Activated CD8-positive, alpha-beta memory T cell treated with anti-CD3 and anti-CD28 coated beads, Interleukin-2, amount 10 ng/mL, durations not matched to agents 7 days and 5 days (primary cell): ENCODE measurements around the gene HYOU1. TPM values are rescaled to one million over a fixed set of nuclear protein-coding genes. Genes with fewer than 3 reads are reported as not detected.
A peak's percentile ranks its signal among the peaks of the same experiment; 100 is the strongest.
"Not testable (repeated sequence)": the region's sequence is repeated elsewhere in the genome, so short reads cannot be mapped to it uniquely, and the experiment has no call there.

ENCODE experiments used
- ATAC-seq: fragments of 150-1000 bp; cut with Tn5 transposase; one replicate; pipeline ENCODE4 v1.10.0; 2021; ENCODE audit warnings: moderate library complexity
- CTCF ChIA-PET: fragments of 350-600 bp; sonication (Branson Sonifier 250); formaldehyde crosslinking; loops from one replicate; lab custom pipeline; 2021; ENCODE audit warnings: antibody characterized with exemption; lab: Charles Lee
- DNase-seq: peaks from one replicate; pipeline ENCODE4 v3.0.0-alpha.2; 2020
- H3K27ac Mint-ChIP-seq: one replicate; pipeline ENCODE4 v1.8.0; 2021; ENCODE audit warnings: mild to moderate bottlenecking, mixed read lengths
- H3K27me3 Mint-ChIP-seq: one replicate; pipeline ENCODE4 v1.8.0; 2021; ENCODE audit warnings: mixed read lengths
- H3K36me3 Mint-ChIP-seq: one replicate; pipeline ENCODE4 v1.8.0; 2021; ENCODE audit warnings: mild to moderate bottlenecking, mixed read lengths
- H3K4me1 Mint-ChIP-seq: one replicate; pipeline ENCODE4 v1.8.0; 2021; ENCODE audit warnings: mixed read lengths
- H3K4me3 Mint-ChIP-seq: one replicate; pipeline ENCODE4 v1.8.0; 2021; ENCODE audit warnings: mild to moderate bottlenecking, moderate library complexity, mixed read lengths
- H3K9me3 Mint-ChIP-seq: one replicate; pipeline ENCODE4 v1.8.0; 2022; ENCODE audit warnings: low read depth, mixed read lengths
- total RNA-seq, 2 experiments: library from RNA; stranded (reverse); gene quantifications; one replicate each; pipeline ENCODE4 v1.2.3, GENCODE V29; 2021

The HYOU1 gene, protein sequence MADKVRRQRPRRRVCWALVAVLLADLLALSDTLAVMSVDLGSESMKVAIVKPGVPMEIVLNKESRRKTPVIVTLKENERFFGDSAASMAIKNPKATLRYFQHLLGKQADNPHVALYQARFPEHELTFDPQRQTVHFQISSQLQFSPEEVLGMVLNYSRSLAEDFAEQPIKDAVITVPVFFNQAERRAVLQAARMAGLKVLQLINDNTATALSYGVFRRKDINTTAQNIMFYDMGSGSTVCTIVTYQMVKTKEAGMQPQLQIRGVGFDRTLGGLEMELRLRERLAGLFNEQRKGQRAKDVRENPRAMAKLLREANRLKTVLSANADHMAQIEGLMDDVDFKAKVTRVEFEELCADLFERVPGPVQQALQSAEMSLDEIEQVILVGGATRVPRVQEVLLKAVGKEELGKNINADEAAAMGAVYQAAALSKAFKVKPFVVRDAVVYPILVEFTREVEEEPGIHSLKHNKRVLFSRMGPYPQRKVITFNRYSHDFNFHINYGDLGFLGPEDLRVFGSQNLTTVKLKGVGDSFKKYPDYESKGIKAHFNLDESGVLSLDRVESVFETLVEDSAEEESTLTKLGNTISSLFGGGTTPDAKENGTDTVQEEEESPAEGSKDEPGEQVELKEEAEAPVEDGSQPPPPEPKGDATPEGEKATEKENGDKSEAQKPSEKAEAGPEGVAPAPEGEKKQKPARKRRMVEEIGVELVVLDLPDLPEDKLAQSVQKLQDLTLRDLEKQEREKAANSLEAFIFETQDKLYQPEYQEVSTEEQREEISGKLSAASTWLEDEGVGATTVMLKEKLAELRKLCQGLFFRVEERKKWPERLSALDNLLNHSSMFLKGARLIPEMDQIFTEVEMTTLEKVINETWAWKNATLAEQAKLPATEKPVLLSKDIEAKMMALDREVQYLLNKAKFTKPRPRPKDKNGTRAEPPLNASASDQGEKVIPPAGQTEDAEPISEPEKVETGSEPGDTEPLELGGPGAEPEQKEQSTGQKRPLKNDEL
- 100 to 1,000 TPM; 108 to 163 TPM for total RNA-seq

DNA sequence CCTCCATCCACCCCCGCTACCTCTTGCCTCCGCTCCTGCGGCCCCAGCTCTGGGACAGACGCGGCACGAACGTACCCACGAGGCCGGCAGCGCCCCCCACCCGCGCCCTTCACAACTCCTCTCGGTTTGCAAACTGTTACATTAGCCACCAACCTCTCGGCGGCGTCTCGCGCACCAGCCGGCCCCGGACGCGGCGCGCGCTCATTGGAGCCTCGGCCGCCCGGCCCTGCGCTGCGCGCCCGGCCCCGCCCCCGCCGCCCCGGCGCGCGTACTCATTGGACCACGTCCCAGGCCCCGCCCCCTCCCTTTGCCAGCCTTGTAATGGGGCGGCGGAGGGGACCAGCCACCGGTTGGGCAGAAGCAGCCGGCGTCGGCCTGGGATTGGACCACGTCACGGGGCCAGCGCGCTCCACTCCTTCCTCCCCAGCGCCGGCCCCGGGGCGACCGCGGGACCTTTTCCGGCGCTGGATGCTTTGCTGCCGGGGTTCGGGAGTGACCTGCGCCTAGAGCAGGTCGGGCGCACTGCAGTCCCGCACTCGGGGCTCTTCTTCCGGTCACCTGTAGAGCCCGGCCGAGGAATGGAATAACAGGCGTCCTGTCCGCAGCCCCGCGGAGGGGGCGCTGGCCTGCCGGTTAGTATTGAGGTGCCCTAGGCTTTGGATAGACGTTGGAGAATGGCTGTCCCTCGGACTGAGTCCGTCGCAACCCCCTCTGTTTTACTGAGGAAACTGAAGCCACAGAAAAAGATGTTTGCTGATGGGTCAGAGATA is at the start of gene HYOU1:
Gene HYOU1, minus strand, starts transcription at position 206 of the 770 bp plus-strand sequence. CDS start 1,045 bp downstream, outside the sequence.
- ATAC-seq (peak; percentile 96), DNase-seq (peak; percentile 99)
- no peaks in the 10 kb centered on the region for H3K9me3 Mint-ChIP-seq
- CTCF ChIA-PET = interaction anchor here (0.7 to 2.5 kb wide), 15 partner anchors 10 to 204 kb away, joined by 3 to 9 read pairs (median 4); partner anchors contain the start of genes CBL, DPAGT1, HINFP and HMBS
- peak within 1 kb of the TSS; percentile 91 for H3K27ac Mint-ChIP-seq
- H3K4me3 Mint-ChIP-seq = peak within 1 kb of the TSS; percentile 82
- H3K4me1 Mint-ChIP-seq = peaks cover 36% of the 10 kb centered on the region
- H3K36me3 Mint-ChIP-seq = peaks cover 24% of the 10 kb centered on the region
- H3K27me3 Mint-ChIP-seq = no peaks in the 10 kb centered on the region

DNA sequence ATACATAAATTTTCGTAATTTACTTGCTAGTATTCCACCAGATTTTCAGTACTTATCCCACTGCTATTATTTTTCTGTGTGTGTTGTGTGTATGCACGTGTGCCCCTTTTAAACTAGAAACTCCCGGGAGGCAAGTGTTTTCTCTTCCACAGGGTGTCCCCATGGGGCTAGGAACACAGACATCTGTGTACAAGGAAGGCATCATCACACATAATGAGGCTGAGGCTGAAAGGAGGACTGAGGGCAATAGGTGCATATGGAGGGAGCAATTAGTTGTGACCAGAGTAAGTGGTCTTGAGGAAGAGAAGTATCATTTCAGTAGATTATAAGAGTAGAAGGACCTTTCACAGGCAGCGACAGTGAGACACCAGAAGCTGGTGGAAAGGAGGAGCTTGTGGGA is 46.8 kb upstream of the HYOU1 start:
- Mint-ChIP-seq H3K27ac (peak overlapping the region; percentile 67), H3K4me1 (peaks cover 42% of the 10 kb centered on the region), H3K36me3 (peaks cover 7% of the 10 kb centered on the region), H3K27me3 (no peaks in the 10 kb centered on the region), H3K9me3 (no peaks in the 10 kb centered on the region), H3K4me3 (peak overlapping the region; percentile 92)
- ATAC-seq = no peak
- DNase-seq = no peak
- CTCF ChIA-PET = no interaction called here

DNA sequence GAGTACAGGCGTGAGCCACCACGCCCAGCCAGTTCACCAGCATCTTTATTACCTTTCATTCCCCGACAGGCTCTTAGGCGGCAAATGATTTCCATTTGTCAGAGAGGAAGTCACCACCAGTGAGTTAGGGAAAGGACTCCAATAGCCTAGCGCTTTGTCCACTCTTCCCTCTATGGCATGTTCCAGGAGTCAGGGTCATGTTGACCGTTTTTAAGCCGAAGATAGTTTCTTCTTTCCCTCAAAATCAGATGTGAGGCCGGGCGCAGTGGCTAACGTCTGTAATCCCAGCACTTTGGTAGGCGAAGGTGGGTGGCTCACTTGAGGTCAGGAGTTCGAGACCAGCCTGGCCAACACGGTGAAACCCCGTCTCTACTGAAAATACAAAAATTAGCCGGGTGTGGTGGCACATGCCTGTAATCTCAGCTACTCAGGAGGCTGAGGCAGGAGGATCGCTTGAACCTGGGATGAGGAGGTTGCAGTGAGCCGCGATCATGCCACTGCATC is 46.2 kb upstream of the HYOU1 start:
- CTCF ChIA-PET = interaction anchor here (0.7 to 2.1 kb wide), 8 partner anchors 14 to 218 kb away, joined by 3 to 5 read pairs (median 4); partner anchors contain the start of genes CBL and SLC37A4

DNA sequence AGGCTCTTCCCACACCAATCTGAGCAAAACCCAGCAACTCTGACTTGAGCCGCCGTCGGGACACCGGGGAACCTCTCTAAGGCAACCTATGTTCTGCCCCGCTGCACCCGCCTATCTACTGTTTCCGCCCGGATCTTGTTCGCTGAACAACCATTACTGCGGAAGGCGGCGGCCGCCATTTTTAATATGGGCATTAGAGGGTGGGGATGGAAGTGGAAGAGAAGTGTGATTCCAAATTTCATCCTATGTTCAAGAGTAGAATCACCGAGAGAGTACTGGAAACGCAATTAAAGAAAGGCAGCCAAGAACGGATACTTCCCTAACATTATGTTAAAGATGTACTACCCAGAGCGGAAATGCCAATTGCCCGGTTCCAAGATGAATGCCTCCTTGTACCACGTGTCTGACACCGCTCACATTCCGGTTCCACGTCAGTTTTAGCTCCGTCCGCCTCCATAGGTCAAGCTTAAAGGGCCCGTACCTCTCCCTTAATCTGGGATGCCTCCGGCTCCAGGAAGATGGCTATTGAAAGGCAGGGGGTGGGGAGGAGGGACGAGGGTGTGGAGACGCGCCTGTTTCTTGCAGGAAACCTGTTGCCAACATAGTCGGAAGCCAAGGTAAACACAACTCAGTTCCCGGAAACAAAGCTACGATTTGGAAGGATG is 44.9 kb upstream of the HYOU1 start, which contains the start of gene DPAGT1:
Gene DPAGT1, minus strand, starts transcription at position 95 of the 665 bp plus-strand sequence. CDS start 198 bp downstream, outside the sequence.
- Mint-ChIP-seq H3K27me3 (no peaks in the 10 kb centered on the region), H3K36me3 (peaks cover 25% of the 10 kb centered on the region), H3K27ac (peak within 1 kb of the TSS; percentile 96), H3K4me1 (peaks cover 43% of the 10 kb centered on the region), H3K4me3 (peak within 1 kb of the TSS; percentile 92), H3K9me3 (no peaks in the 10 kb centered on the region)
- CTCF ChIA-PET = interaction anchor here (0.8 to 2.1 kb wide), 18 partner anchors 10 to 222 kb away, joined by 3 to 5 read pairs (median 4); partner anchors contain the start of genes CBL, CENATAC, NLRX1 and VPS11
- DNase-seq (peak; percentile 92), ATAC-seq (peak; percentile 87)

More for the DNA sequence above, 46.2 kb upstream of the HYOU1 start:
- H3K9me3 Mint-ChIP-seq, DNase-seq, ATAC-seq, H3K27me3 Mint-ChIP-seq: not testable (repeated sequence)
- peaks cover 41% of the 10 kb centered on the region for H3K4me1 Mint-ChIP-seq
- H3K4me3 Mint-ChIP-seq = peak overlapping the region; percentile 92
- H3K27ac Mint-ChIP-seq = peak overlapping the region; percentile 96
- H3K36me3 Mint-ChIP-seq = peaks cover 12% of the 10 kb centered on the region

DNA sequence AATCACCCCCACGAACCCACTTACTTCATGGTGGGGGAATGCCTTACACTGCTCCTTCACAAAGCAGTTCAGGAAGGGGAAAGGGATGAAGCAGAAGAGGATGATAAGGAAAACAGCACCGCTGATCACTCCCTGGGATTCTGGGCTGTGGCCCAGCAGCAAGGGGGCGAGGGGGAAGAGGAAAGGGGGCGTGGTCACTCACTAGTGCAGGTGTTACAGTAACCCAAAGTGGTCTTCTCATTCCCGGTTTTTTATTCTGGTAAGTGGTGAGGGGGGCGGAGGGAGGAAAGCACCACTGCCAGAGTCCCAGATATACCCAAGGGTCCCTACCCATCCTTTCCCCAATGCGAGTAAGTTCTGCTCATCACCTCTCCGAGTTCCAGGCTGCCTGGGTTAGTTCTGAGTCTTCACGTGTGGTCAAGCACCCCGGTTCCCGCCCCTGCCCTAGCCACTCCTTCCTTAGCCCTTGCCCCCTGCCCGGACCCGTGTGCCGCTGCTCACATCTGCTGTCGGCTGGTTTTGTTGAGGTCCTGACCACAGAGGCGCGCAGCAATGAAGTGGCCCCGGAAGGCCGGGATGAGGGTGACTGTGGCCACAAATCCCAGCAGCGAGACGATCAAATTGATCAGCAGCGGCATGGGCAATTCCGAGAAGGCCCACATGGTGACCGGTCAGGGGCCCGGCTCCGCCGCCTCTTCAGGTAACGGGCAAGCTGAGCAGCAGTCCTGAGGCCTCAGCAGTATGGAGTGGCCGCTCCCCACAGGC is 44.2 kb upstream of the HYOU1 start:
- ATAC-seq = peak; percentile 37
- peak overlapping the region; percentile 92 for H3K4me3 Mint-ChIP-seq
- H3K27ac Mint-ChIP-seq = peak overlapping the region; percentile 96
- peaks cover 26% of the 10 kb centered on the region for H3K36me3 Mint-ChIP-seq
- DNase-seq = peak; percentile 70
- CTCF ChIA-PET = interaction anchor here (1.0 to 2.1 kb wide), 10 partner anchors 10 to 222 kb away, joined by 3 to 5 read pairs (median 4); partner anchors contain the start of genes CBL, CENATAC and VPS11
- H3K9me3 Mint-ChIP-seq = no peaks in the 10 kb centered on the region
- H3K4me1 Mint-ChIP-seq = peaks cover 42% of the 10 kb centered on the region
- H3K27me3 Mint-ChIP-seq = no peaks in the 10 kb centered on the region

DNA sequence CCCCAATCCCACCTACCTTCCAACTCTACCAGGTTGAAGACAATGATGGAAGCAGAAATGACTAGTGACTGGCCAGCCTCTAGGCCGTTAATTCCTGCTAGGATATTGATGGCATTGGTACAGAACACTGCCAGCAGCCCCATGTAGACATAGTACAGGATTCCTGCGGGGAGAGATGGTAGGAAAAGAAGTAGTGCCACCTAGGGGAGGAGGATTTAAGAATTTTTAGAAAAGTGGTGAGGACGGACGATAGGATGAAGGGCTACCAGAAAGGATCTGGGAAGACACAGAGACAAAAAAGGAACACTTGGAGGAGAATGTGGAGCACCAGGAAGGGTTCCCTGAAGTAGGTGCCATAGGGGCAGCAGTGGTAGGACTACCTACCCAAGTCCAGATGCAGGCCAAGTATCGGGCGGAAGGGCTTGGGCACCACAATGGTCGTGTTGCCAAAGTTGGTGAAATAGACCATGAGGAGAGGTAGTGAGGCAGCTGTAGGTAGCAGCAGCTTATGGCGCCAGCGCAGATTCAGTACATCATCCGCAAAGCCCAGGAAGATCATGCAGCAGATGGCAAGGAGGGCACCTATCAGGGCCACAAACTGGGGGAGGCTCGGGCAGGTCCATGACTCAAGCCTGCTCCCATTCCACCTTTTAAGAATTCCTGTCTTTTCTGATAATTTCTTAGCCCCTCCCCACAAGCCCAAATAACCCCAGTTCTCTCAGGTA is 43.4 kb upstream of the HYOU1 start:
- peak overlapping the region; percentile 96 for H3K27ac Mint-ChIP-seq
- peaks cover 45% of the 10 kb centered on the region for H3K4me1 Mint-ChIP-seq
- H3K36me3 Mint-ChIP-seq = peaks cover 29% of the 10 kb centered on the region
- CTCF ChIA-PET = interaction anchor here (0.9 to 1.5 kb wide), 4 partner anchors 9 to 76 kb away, joined by 3 to 4 read pairs (median 3); no protein-coding TSS in a partner anchor
- H3K9me3 Mint-ChIP-seq = no peaks in the 10 kb centered on the region
- peak overlapping the region; percentile 92 for H3K4me3 Mint-ChIP-seq
- ATAC-seq = no peak
- DNase-seq = no peak
- H3K27me3 Mint-ChIP-seq = peaks cover under 1% of the 10 kb centered on the region

DNA sequence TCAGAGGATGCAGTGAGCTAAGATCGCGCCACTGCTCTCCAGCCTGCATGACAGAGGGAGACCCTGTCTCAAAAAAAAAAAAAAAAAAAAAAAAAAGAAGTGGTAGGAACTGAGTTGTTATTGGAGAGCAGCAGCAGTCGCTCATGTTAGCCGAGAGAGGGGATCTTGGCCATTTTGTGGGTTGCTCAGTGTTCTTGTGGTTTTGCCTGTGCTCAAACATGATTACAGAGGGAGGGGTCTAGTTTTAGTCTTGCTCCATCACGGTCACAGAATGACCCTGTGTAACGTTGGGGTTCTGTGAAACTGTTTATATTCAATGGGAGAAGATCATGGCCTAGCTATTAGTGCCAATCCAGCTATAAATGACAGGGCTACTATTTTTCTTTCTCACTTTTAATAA is 42.7 kb upstream of the HYOU1 start:
- DNase-seq (no peak), ATAC-seq (no peak)
- Mint-ChIP-seq H3K27ac (peak overlapping the region; percentile 96), H3K36me3 (peaks cover 34% of the 10 kb centered on the region), H3K27me3 (peaks cover 2% of the 10 kb centered on the region), H3K4me1 (peaks cover 44% of the 10 kb centered on the region), H3K9me3 (no peaks in the 10 kb centered on the region), H3K4me3 (peak overlapping the region; percentile 92)
- CTCF ChIA-PET = interaction anchor here (0.9 to 2.1 kb wide), 6 partner anchors 10 to 76 kb away, joined by 3 to 5 read pairs (median 3); partner anchors contain the start of gene HINFP

DNA sequence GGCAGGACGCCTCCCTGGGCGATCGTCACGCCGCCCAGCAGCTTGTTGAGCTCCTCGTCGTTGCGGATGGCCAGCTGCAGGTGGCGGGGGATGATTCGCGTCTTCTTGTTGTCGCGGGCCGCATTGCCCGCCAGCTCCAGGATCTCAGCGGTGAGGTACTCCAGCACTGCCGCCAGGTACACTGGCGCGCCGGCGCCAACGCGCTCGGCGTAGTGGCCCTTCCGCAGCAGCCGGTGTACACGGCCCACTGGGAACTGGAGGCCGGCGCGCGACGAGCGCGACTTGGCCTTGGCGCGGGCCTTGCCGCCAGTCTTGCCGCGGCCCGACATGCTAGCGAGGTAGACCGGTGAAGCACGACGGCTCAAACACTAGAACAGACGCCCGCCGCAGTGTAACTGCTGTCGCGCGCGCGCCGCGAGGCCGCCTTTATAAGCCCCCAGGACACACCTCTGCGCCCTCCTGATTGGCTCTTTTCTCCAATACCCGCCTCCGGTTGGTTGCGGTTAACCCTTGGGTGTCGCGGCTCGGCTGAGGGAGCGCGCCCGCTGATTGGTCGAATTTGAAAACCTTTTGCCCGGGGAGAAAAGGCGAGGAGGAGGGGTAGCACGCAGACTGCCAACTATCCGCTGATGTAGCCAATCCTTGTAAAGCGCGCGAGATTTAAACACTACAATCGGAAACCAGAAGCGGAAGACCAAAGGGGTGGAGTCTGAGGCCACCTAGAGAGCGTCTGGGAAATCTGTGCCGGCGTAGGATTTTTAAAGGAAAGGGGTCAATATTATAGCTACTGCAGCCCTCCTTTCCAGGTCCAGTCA is 38.3 kb upstream of the HYOU1 start:
- Mint-ChIP-seq H3K27me3 (peaks cover 2% of the 10 kb centered on the region), H3K36me3 (peaks cover 59% of the 10 kb centered on the region), H3K4me3 (peak overlapping the region; percentile 93), H3K9me3 (no peaks in the 10 kb centered on the region), H3K27ac (peak overlapping the region; percentile 94), H3K4me1 (peaks cover 52% of the 10 kb centered on the region)
- DNase-seq (peak; percentile 100), ATAC-seq (peak; percentile 79)
- CTCF ChIA-PET = interaction anchor here (0.8 to 3.9 kb wide), 8 partner anchors 10 to 182 kb away, joined by 3 to 27 read pairs (median 4); partner anchors contain the start of genes C2CD2L, HMBS and VPS11

DNA sequence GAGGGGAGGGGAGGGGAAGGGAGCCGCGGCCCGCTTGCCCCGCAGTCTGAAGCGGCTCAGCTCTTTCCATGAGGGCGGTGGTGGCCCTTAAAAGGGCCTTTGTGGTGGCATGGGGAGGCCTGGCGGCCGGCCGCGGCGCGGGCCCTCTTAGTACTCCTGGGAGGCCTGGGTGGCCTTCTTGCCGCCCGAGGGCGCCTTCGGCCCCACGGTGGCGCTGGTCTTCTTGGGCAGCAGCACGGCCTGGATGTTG is 37.7 kb upstream of the HYOU1 start:
- Mint-ChIP-seq H3K9me3 (no peaks in the 10 kb centered on the region), H3K27me3 (peaks cover 2% of the 10 kb centered on the region), H3K36me3 (peaks cover 55% of the 10 kb centered on the region), H3K4me1 (peaks cover 47% of the 10 kb centered on the region), H3K27ac (peak overlapping the region; percentile 94), H3K4me3 (peak overlapping the region; percentile 93)
- ATAC-seq = peak; percentile 25
- no peak for DNase-seq
- CTCF ChIA-PET = interaction anchor here (1.0 to 3.9 kb wide), 6 partner anchors 10 to 181 kb away, joined by 3 to 27 read pairs (median 6); partner anchors contain the start of genes C2CD2L and HMBS
